Activated naive CD4-positive, alpha-beta T cell treated with anti-CD3 and anti-CD28 coated beads, Interleukin-2, amount 50 U/mL, for 24 hours (primary cell): ENCODE results near the gene PTK7.

Experiments
- H3K27ac Mint-ChIP-seq: one replicate; pipeline ENCODE4 v1.8.0; 2021; ENCODE audit warnings: mild to moderate bottlenecking, mixed read lengths
- H3K27me3 Mint-ChIP-seq: one replicate; pipeline ENCODE4 v1.8.0; 2021; ENCODE audit warnings: mixed read lengths
- H3K36me3 Mint-ChIP-seq: one replicate; pipeline ENCODE4 v1.8.0; 2021; ENCODE audit warnings: mixed read lengths
- H3K4me1 Mint-ChIP-seq: one replicate; pipeline ENCODE4 v1.8.0; 2021; ENCODE audit warnings: mixed read lengths
- H3K4me3 Mint-ChIP-seq: one replicate; pipeline ENCODE4 v1.8.0; 2021; ENCODE audit warnings: mild to moderate bottlenecking, mixed read lengths
- H3K9me3 Mint-ChIP-seq: one replicate; pipeline ENCODE4 v1.8.0; 2021; ENCODE audit warnings: mixed read lengths

The PTK7 gene

GRCh38 chr6:43170931-43171706, 95.0 kb downstream of the PTK7 start, which contains the start of gene SRF:
SRF (plus strand) TSS chr6:43171269; CDS start chr6:43171657, 388 bp downstream.
- Mint-ChIP-seq H3K27me3 (no peaks in the 10 kb centered on the region), H3K4me3 (peak within 1 kb of the TSS; percentile 97), H3K36me3 (peaks cover 5% of the 10 kb centered on the region), H3K4me1 (peaks cover 45% of the 10 kb centered on the region), H3K27ac (peak within 1 kb of the TSS; percentile 97), H3K9me3 (no peaks in the 10 kb centered on the region)

GRCh38 chr6:43171707-43172103, 95.6 kb downstream of the PTK7 start:
- H3K36me3 Mint-ChIP-seq: peaks cover 6% of the 10 kb centered on the region
- H3K27me3 Mint-ChIP-seq: no peaks in the 10 kb centered on the region
- H3K4me1 Mint-ChIP-seq: peaks cover 46% of the 10 kb centered on the region
- H3K27ac Mint-ChIP-seq: peak overlapping the region; percentile 93
- H3K4me3 Mint-ChIP-seq: peak overlapping the region; percentile 97
- no peaks in the 10 kb centered on the region for H3K9me3 Mint-ChIP-seq

DNA sequence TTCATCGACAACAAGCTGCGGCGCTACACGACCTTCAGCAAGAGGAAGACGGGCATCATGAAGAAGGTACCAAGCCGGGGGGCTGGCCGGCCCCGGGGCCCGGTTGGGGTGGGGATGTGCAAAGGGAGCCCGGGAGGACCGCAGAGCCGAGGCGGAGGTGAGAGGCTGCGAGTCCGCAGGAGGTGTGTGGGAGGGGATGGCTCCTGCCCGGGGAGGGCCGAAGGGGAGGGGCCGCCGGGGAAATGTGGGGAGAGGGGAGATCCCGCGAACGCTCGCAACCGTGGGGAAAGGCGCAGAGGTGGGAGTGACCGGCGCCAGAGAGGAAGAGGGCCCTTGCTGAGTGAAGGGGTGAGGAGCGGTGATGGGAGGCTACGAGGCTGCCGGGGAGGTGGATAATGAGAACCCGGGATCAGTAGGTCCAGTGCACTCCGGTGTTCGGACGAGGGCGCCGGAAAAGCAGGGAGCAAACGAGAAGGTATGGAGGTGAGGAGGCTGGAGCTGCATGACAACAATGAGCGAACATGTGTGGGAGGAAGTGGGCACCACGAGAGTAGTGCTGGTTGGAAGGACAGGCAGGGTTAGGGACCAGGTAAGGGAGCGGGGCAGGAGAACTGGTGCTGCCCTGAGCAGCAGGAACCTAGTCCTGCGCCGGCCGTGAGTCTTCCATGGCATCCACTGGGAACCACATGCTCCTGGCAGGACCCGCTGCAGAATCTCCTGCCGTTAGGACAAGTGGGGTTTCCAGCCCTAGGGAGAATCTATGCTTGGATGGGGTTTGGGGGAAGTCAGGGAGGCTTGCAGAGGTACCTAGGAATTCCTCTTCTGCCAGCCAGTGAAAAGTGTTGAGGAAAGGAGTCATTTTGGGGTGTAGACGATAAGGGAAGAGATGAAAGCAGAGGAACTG, 96.2 kb downstream of the PTK7 start:
- H3K4me3 Mint-ChIP-seq: peak overlapping the region; percentile 97
- H3K36me3 Mint-ChIP-seq: peaks cover 6% of the 10 kb centered on the region
- H3K9me3 Mint-ChIP-seq: no peaks in the 10 kb centered on the region
- H3K27ac Mint-ChIP-seq: peak overlapping the region; percentile 93
- H3K27me3 Mint-ChIP-seq: no peaks in the 10 kb centered on the region
- peaks cover 46% of the 10 kb centered on the region for H3K4me1 Mint-ChIP-seq

- H3K4me3 Mint-ChIP-seq: peak overlapping the region; percentile 97
- no peaks in the 10 kb centered on the region for H3K27me3 Mint-ChIP-seq
- H3K9me3 Mint-ChIP-seq: no peaks in the 10 kb centered on the region
- H3K27ac Mint-ChIP-seq: peak overlapping the region; percentile 52
- peaks cover 46% of the 10 kb centered on the region for H3K4me1 Mint-ChIP-seq
- H3K36me3 Mint-ChIP-seq: peaks cover 6% of the 10 kb centered on the region
Observed at GRCh38 chr6:43173591-43174262, 97.6 kb downstream of the PTK7 start.

GRCh38 chr6:43174263-43175112, 98.4 kb downstream of the PTK7 start:
- Mint-ChIP-seq H3K4me1 (peaks cover 46% of the 10 kb centered on the region), H3K27me3 (no peaks in the 10 kb centered on the region), H3K4me3 (peak overlapping the region; percentile 97), H3K27ac (peak overlapping the region; percentile 13), H3K9me3 (no peaks in the 10 kb centered on the region), H3K36me3 (peaks cover 6% of the 10 kb centered on the region)

DNA sequence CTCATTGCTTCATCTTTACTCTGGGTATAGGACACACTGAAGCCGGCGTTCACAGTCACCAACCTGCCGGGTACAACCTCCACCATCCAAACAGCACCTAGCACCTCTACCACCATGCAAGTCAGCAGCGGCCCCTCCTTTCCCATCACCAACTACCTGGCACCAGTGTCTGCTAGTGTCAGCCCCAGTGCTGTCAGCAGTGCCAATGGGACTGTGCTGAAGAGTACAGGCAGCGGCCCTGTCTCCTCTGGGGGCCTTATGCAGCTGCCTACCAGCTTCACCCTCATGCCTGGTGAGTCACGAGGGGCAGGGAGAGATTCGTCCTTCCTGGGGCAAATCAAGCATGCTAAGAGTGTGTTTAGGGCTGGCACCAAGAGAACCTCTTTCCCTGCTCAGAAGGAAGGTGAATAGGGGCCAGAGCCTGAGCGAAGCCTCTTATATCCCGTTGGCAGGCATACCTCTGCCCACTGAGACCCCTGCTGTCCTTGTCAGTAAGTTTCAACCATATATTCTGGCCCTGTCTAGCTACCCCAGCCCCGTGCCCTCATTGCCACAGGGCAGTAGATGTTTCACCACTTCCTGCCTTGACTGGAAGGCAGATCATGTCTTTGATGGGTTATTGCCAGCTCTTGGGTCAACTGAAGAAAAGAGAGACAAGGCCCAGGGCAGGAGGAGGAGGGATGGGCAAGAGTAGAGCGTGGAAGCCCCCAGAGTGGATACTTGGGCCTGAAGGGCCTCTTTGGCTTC, 99.7 kb downstream of the PTK7 start:
- no peak overlapping the region for H3K27ac Mint-ChIP-seq

GRCh38 chr6:43176423-43176786, 100.3 kb downstream of the PTK7 start:
- peaks cover 6% of the 10 kb centered on the region for H3K36me3 Mint-ChIP-seq
- H3K27me3 Mint-ChIP-seq: no peaks in the 10 kb centered on the region
- H3K27ac Mint-ChIP-seq: no peak overlapping the region
- peaks cover 42% of the 10 kb centered on the region for H3K4me1 Mint-ChIP-seq
- no peaks in the 10 kb centered on the region for H3K9me3 Mint-ChIP-seq
- H3K4me3 Mint-ChIP-seq: no peak overlapping the region

More for the DNA sequence above, 99.7 kb downstream of the PTK7 start:
- Mint-ChIP-seq H3K4me3 (no peak overlapping the region), H3K27me3 (no peaks in the 10 kb centered on the region), H3K4me1 (peaks cover 38% of the 10 kb centered on the region), H3K9me3 (no peaks in the 10 kb centered on the region), H3K36me3 (peaks cover 6% of the 10 kb centered on the region)

DNA sequence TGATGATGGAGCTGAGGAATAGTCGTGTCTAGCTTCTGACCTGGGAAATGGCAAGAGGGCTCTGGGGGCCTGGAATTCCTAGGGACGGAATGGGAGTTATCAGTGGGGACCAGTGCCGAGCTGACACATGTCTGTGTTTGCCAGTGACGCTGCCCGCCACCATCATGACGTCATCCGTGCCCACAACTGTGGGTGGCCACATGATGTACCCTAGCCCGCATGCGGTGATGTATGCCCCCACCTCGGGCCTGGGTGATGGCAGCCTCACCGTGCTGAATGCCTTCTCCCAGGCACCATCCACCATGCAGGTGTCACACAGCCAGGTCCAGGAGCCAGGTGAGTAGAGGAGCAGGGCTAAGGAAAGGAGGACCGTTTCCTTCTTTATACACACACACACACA, 102.0 kb downstream of the PTK7 start:
- Mint-ChIP-seq H3K27ac (no peak overlapping the region), H3K36me3 (peaks cover 3% of the 10 kb centered on the region), H3K9me3 (no peaks in the 10 kb centered on the region), H3K4me1 (peaks cover 44% of the 10 kb centered on the region), H3K27me3 (no peaks in the 10 kb centered on the region), H3K4me3 (no peak overlapping the region)

DNA sequence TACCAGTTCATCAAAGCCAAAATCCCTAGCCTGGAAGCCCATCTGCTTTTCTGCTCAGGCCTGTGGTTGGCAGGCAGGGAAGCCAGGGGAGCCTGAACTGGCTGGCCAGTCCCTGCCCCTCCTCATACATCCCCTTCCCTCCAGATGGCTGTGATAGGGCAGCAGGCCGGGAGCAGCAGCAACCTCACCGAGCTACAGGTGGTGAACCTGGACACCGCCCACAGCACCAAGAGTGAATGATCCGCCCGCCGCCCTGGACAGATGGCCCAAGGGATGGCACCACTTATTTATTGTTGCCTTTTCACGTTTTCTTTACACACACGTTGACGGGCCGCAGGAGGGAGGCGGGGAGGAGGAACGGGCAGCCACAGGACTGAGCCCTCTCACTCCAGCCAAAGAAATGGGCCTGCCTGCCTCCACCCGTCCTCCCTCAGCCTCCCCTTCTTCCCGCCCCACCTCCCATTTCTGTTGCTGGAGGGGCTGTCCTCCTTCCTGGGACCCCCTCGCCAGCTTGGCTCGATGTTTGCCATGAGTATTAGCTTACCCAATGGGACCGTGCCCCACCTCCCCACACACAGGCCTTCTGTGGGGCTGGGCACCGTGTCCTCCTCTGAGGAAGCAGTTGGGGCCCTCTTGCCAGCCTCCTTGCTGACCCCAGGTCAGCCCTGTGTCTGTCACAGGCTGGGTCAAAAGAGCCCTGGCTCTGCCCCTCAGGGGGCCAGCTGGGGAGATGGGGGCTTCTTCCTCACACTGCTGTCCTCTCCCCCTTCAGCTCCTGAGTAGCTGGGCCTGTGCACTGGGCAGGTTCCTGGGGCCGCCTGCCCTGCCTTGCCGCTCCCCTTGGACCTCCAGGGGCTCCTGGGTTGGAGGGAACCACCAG, 103.1 kb downstream of the PTK7 start:
- H3K36me3 Mint-ChIP-seq: peaks cover 3% of the 10 kb centered on the region
- no peaks in the 10 kb centered on the region for H3K9me3 Mint-ChIP-seq
- no peak overlapping the region for H3K27ac Mint-ChIP-seq
- no peaks in the 10 kb centered on the region for H3K27me3 Mint-ChIP-seq
- H3K4me1 Mint-ChIP-seq: peaks cover 45% of the 10 kb centered on the region
- H3K4me3 Mint-ChIP-seq: no peak overlapping the region

- no peak overlapping the region for H3K4me3 Mint-ChIP-seq
- H3K36me3 Mint-ChIP-seq: peaks cover 3% of the 10 kb centered on the region
- no peak overlapping the region for H3K27ac Mint-ChIP-seq
Observed at GRCh38 chr6:43180058-43180457, 103.9 kb downstream of the PTK7 start.

GRCh38 chr6:43180985-43181384, 104.9 kb downstream of the PTK7 start:
- Mint-ChIP-seq H3K9me3 (no peaks in the 10 kb centered on the region), H3K4me1 (peaks cover 48% of the 10 kb centered on the region), H3K27ac (peak overlapping the region; percentile 75), H3K27me3 (no peaks in the 10 kb centered on the region), H3K4me3 (peak overlapping the region; percentile 95), H3K36me3 (peaks cover 4% of the 10 kb centered on the region)

More at GRCh38 chr6:43180058-43180457, 103.9 kb downstream of the PTK7 start:
- Mint-ChIP-seq H3K9me3 (no peaks in the 10 kb centered on the region), H3K4me1 (peaks cover 46% of the 10 kb centered on the region), H3K27me3 (no peaks in the 10 kb centered on the region)

DNA sequence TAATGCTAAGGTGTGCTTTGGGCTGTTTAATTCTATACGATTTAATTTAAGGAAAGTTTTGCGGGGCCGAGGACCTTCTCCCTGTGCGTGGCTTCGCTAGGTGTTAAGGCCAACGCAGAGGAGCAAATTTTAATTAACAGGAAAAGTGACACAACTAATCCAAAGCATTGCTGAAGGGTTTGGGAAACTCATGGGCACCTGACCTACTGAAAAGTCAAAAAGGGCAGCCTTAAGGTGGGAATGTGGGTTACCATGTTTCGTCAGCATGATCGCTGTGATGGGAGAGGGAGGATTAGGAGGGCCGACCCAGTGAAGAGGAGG, 105.5 kb downstream of the PTK7 start:
- Mint-ChIP-seq H3K27ac (peak overlapping the region; percentile 75), H3K4me1 (peaks cover 52% of the 10 kb centered on the region)

DNA sequence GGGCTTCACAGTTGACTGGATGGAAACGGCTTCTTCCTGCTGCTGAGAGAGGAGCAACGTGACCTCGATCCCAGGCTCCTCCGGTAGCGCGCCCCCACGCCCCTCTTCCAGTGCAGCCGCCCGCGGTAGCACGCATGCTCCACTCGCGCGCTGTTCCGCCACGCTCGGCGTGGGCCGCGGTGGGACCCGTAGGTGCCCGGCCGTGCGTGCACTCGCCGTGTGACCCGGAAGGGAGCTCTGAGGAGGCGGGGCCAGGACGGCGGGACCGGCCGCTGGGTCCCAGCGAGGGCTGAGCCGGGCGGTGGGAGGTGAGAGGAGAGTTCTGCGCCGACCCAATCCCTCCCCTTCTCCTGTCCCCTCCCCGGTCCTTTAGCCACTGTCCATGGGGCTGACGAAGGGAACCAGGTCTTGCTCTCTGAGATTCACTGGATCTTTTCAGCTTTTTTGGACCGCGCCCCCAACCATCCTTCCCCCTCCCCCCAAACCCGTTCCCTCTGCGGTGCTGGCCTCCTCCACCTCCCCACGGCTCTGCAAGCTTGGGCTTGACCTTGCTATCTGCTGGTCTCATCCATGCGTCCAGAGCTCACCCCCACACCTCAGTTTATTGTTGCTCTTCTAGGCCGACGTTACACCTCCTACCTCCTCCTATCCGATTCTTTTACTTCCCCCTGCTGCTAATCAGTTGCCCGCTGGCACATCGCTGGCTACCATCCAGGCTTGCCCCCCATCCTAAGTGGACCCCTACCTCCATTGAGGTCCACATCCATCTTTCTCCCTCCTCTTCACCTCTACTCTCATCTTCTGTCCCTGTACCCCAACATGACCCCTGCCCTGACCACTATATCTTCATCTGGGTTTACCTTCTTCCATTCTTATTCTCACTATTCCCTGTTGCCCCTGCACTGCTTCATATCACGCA, 106.1 kb downstream of the PTK7 start, which contains the start of gene CUL9:
TSS of gene CUL9 (plus strand) at position 255 of the 919 bp plus-strand sequence. CDS start 2,115 bp downstream, outside the sequence.
- Mint-ChIP-seq H3K4me3 (peak within 1 kb of the TSS; percentile 95), H3K4me1 (peaks cover 55% of the 10 kb centered on the region), H3K9me3 (no peaks in the 10 kb centered on the region), H3K27me3 (no peaks in the 10 kb centered on the region), H3K36me3 (peaks cover 1% of the 10 kb centered on the region), H3K27ac (peak within 1 kb of the TSS; percentile 88)

More for the DNA sequence above, 105.5 kb downstream of the PTK7 start:
- no peaks in the 10 kb centered on the region for H3K9me3 Mint-ChIP-seq
- H3K4me3 Mint-ChIP-seq: peak overlapping the region; percentile 95
- peaks cover 1% of the 10 kb centered on the region for H3K36me3 Mint-ChIP-seq
- H3K27me3 Mint-ChIP-seq: no peaks in the 10 kb centered on the region
